ENCODE results near the gene RERE.

- TF ChIP-seq CTCF (IDR thresholded peaks at IDR 0.05; ENCODE audit: insufficient read depth, low read length, poor library complexity, severe bottlenecking) (no peak), EZH2phosphoT487 (conservative IDR thresholded peaks at IDR 0.05; ENCODE audit: low read length) (no peak)
Measured at GRCh38 chr1:8473891-8474300, 343.5 kb downstream of the RERE start.

All from SU-DHL-6 (cell line).